A673 (cell line): ENCODE results near the gene GLTP. TPM values are rescaled to one million over a fixed set of nuclear protein-coding genes. Genes with fewer than 3 reads are reported as not detected.
"Not testable (repeated sequence)": the region's sequence is repeated elsewhere in the genome, so short reads cannot be mapped to it uniquely, and the experiment has no call there.

Source experiments
- BruUV-seq: library from RNA; stranded (reverse); fragments of 400-500 nt; replicated peaks from 2 replicates; lab custom pipeline; 2021; lab: Mats Ljungman, UMichigan
- CTCF ChIA-PET: fragments of 300-600 bp; sonication (Branson Sonifier 250); formaldehyde crosslinking; loops from one replicate; lab custom pipeline; 2022; ENCODE audit warnings: antibody characterized with exemption; lab: Charles Lee
- POLR2A ChIA-PET: fragments of 300-600 bp; sonication (Branson Sonifier 250); formaldehyde crosslinking; loops from one replicate; lab custom pipeline; 2022; ENCODE audit warnings: antibody characterized with exemption; ENCODE audit not compliant: low non-redundant PET; lab: Charles Lee
- DNase-seq: peaks from one replicate; pipeline ENCODE4 v3.0.0-alpha.2; 2015; ENCODE audit warnings: low spot score
- H3K27ac ChIP-seq: fragments of 200-600 bp; sonication (generic); 2 replicates; pipeline ENCODE4 v1.5.1; 2016; ENCODE audit warnings: mixed run types, low read depth, mild to moderate bottlenecking, mixed read lengths, antibody characterized with exemption, low read length; ENCODE audit not compliant: poor library complexity, severe bottlenecking
- H3K27me3 ChIP-seq: fragments of 200-600 bp; sonication (generic); replicated peaks from 2 replicates; pipeline ENCODE4 v1.6.1; 2017; ENCODE audit warnings: mixed run types, low read depth, mild to moderate bottlenecking, mixed read lengths, antibody characterized with exemption, low read length; ENCODE audit not compliant: insufficient read depth, poor library complexity
- H3K36me3 ChIP-seq: fragments of 200-600 bp; sonication (generic); 2 replicates; pipeline ENCODE4 v1.6.1; 2016; ENCODE audit warnings: mixed run types, mild to moderate bottlenecking, mixed read lengths, antibody characterized with exemption, low read length; ENCODE audit not compliant: insufficient read depth, poor library complexity, severe bottlenecking
- H3K4me1 ChIP-seq: fragments of 200-600 bp; sonication (generic); 2 replicates; pipeline ENCODE4 v1.6.1; 2017; ENCODE audit warnings: mixed run types, mild to moderate bottlenecking, mixed read lengths, antibody characterized with exemption, low read length; ENCODE audit not compliant: insufficient read depth, poor library complexity, severe bottlenecking
- H3K4me3 ChIP-seq: fragments of 200-600 bp; sonication (generic); 2 replicates; pipeline ENCODE4 v1.5.1; 2016; ENCODE audit warnings: low read depth, mixed run types, mild to moderate bottlenecking, mixed read lengths, low read length; ENCODE audit not compliant: poor library complexity, severe bottlenecking
- H3K9me3 ChIP-seq: fragments of 200-600 bp; sonication (generic); 2 replicates; pipeline ENCODE4 v1.6.1; 2016; ENCODE audit warnings: mixed run types, low read depth, mild to moderate bottlenecking, mixed read lengths, antibody characterized with exemption, low read length; ENCODE audit not compliant: poor library complexity, severe bottlenecking
- EZH2 ChIP-seq: fragments of 200-600 bp; sonication (generic); IDR thresholded peaks from 2 replicates; pipeline ENCODE4 v1.6.1; 2017; ENCODE audit warnings: borderline replicate concordance, low read depth, mild to moderate bottlenecking, mixed read lengths, antibody characterized with exemption, low read length; ENCODE audit not compliant: poor library complexity, severe bottlenecking
- intact Hi-C: fragments of 100-400 bp; cut with micrococcal nuclease; formaldehyde crosslinking; loops from one replicate; pipeline ENCODE4 v1.10.0; 2022; ENCODE audit not compliant: unreplicated experiment
- total RNA-seq: library from RNA; stranded (reverse); gene quantifications from 2 replicates; pipeline ENCODE4 v1.2.3, GENCODE V29; 2021
- TF ChIP-seq, protein P1 (sequence below): fragments of 300-800, 200-600 bp; sonication (generic); conservative IDR thresholded peaks from 2 replicates; pipeline ENCODE4 v1.5.1; 2017; ENCODE audit warnings: low read depth, mild to moderate bottlenecking, antibody characterized with exemption, low read length, moderate library complexity, mixed read lengths

GLTP gene
- total RNA-seq, 1 experiment from 2014 or later = 20.2 TPM

DNA sequence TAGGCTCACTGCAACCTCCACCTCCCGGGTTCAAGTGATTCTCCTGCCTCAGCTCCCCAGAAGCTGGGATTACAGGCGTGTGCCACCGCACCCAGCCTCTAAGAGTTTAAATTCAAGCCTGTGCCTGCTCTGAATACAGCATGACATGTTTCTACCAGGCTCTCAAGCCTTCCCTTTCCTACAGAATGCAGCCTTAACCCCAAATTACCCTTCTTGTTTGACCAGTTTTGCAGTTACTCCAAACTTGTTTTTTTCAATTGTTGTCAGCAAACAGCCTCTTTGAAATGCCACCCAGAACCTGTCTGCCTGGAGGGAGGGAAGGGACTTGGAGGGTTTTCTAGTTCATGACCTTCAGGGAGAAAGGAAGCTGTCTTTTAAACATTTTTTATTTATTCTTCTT, 15.4 kb downstream of the GLTP start:
- intact Hi-C loops = no loop called here
- no TSS peak for BruUV-seq

DNA sequence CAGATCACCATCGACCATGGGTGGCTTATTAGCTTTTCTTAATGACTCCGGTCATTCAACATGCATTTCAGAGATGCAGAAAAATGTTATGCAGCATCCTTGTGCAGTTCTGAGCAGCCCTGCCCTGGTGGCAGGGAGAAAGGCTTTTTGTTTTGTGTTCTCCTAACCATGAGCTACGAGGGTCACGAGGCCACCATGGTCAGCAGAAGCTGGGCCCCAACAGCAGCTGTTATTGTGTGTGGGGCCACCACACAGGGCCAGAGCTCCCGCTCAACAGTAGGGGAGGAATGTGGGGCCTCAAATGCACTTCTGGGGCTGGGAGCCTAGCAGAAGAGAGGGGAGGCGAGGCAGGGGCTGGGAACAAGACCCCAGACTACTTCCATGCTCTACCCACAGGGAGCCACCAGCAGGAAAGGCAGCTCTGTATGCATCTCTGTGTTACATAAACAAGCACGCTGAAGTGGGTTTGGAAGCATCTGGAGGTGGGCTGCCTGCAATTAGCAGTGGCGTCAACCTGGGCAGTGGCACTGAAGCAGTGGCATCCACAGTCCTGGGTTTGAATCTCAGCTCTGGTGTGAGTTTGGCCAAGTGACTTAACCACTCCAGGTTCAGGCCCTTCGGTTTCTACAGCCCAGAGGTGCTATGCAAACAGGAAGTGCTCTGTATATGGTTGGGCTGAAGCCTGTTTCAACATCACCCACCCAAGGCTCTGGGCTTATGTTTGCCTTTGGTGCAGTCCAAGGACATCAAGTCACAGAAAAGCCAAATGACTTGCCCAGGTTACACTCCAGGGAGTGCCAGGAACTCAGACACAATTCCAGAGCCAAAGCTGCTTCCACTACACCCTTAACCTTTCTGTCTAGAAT, 16.3 kb downstream of the GLTP start:
- TF ChIP-seq, protein P1, sequence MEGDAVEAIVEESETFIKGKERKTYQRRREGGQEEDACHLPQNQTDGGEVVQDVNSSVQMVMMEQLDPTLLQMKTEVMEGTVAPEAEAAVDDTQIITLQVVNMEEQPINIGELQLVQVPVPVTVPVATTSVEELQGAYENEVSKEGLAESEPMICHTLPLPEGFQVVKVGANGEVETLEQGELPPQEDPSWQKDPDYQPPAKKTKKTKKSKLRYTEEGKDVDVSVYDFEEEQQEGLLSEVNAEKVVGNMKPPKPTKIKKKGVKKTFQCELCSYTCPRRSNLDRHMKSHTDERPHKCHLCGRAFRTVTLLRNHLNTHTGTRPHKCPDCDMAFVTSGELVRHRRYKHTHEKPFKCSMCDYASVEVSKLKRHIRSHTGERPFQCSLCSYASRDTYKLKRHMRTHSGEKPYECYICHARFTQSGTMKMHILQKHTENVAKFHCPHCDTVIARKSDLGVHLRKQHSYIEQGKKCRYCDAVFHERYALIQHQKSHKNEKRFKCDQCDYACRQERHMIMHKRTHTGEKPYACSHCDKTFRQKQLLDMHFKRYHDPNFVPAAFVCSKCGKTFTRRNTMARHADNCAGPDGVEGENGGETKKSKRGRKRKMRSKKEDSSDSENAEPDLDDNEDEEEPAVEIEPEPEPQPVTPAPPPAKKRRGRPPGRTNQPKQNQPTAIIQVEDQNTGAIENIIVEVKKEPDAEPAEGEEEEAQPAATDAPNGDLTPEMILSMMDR = no peak
- no peak for TF ChIP-seq EZH2
- H3K9me3 ChIP-seq = no peaks in the 10 kb centered on the region
- intact Hi-C loops = no loop called here
- no peaks in the 10 kb centered on the region for H3K36me3 ChIP-seq
- no peak for DNase-seq
- POLR2A ChIA-PET = no interaction called here
- no peak overlapping the region for H3K4me3 ChIP-seq
- no TSS peak for BruUV-seq
- no peaks in the 10 kb centered on the region for H3K4me1 ChIP-seq
- no peaks in the 10 kb centered on the region for H3K27me3 ChIP-seq
- CTCF ChIA-PET = no interaction called here
- no peak overlapping the region for H3K27ac ChIP-seq

More for the DNA sequence above, 15.4 kb downstream of the GLTP start:
- Histone ChIP-seq H3K36me3 (no peaks in the 10 kb centered on the region), H3K9me3 (no peaks in the 10 kb centered on the region), H3K27me3 (no peaks in the 10 kb centered on the region), H3K4me3 (no peak overlapping the region), H3K4me1 (no peaks in the 10 kb centered on the region), H3K27ac (no peak overlapping the region)
- ChIA-PET CTCF (no interaction called here), POLR2A (no interaction called here)
- TF ChIP-seq EZH2 = no peak
- TF ChIP-seq, protein P1 = no peak
- DNase-seq = no peak

DNA sequence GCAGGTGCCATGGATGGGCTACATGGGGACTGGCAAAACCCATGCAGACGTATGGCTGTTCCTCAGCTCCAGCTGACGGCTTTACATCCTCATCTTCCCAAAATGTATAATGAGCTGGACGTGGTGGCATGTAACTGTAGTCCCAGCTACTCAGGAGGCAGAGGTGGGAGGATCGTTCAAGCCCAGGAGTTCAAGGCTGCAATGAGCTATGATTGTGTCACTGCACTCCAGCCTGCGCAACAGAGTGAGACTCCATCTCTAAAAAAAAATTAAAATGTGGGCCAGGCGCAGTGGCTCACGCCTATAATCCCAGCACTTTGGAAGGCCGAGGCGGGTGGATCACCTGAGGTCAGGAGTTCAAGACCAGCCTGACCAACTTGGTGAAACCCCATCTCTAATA, 17.9 kb downstream of the GLTP start:
- H3K27ac ChIP-seq, H3K9me3 ChIP-seq, POLR2A ChIA-PET, intact Hi-C loops, BruUV-seq, CTCF ChIA-PET, DNase-seq, H3K27me3 ChIP-seq, H3K4me1 ChIP-seq, H3K4me3 ChIP-seq, H3K36me3 ChIP-seq: not testable (repeated sequence)
